HepG2 (cell line): ENCODE data around the gene NEU1. TPM values are rescaled to one million over a fixed set of nuclear protein-coding genes. Genes with fewer than 3 reads are reported as not detected.
A peak's percentile ranks its signal among the peaks of the same experiment; 100 is the strongest.

ENCODE experiments used
- ATF4 ChIP-seq, 2 experiments: fragments of 450-650 bp in 1 of 2; sonication (generic) in 1 of 2; formaldehyde crosslinking; IDR thresholded peaks; 2 replicates each; pipeline versions ENCODE4 v1.5.0 to v1.8.0; 2020 to 2022; ENCODE audit warnings: mild to moderate bottlenecking in 1 of 2, missing genetic modification reagents in 1 of 2
- ATF7 ChIP-seq, 2 experiments: fragments of 450-650 bp in 1 of 2; sonication (generic) in 1 of 2; formaldehyde crosslinking in 1 of 2; IDR thresholded peaks; 2 replicates each; pipeline versions ENCODE4 v1.4.0 to v1.6.1; 2016 to 2020; ENCODE audit warnings: antibody characterized with exemption in 1 of 2, mild to moderate bottlenecking in 1 of 2, missing genetic modification reagents in 1 of 2
- CBX5 ChIP-seq: sonication (generic); formaldehyde crosslinking; IDR thresholded peaks from 2 replicates; pipeline ENCODE4 v1.4.0; 2020; ENCODE audit warnings: missing genetic modification reagents, borderline replicate concordance
- CREB1 ChIP-seq, 2 experiments: fragments of 450-650 bp in 1 of 2; IDR thresholded peaks; 2 replicates each; pipeline ENCODE4 v1.6.1; 2016 to 2017; ENCODE audit warnings: control low read depth in 1 of 2, mild to moderate bottlenecking in 1 of 2, missing compliant biosample characterization in 1 of 2, missing genetic modification characterization in 1 of 2
- FOXP1 ChIP-seq, 2 experiments: fragments of 450-650 bp in 1 of 2; IDR thresholded peaks; 2 replicates each; pipeline ENCODE4 v1.6.1; 2017 to 2018; ENCODE audit warnings: antibody characterized with exemption in 1 of 2
- GABPB1 ChIP-seq: IDR thresholded peaks from 2 replicates; pipeline ENCODE4 v1.6.1; 2016; ENCODE audit warnings: mild to moderate bottlenecking, missing genetic modification reagents, moderate library complexity, missing compliant biosample characterization
- LRRFIP1 ChIP-seq: sonication (generic); formaldehyde crosslinking; conservative IDR thresholded peaks from 2 replicates; pipeline ENCODE4 v1.4.0; 2020; ENCODE audit warnings: missing genetic modification reagents
- MED8 ChIP-seq: sonication (generic); formaldehyde crosslinking; IDR thresholded peaks from 2 replicates; pipeline ENCODE4 v1.8.1; 2023; ENCODE audit warnings: mild to moderate bottlenecking, missing genetic modification reagents; ENCODE audit not compliant: insufficient replicate concordance
- PBX2 ChIP-seq: IDR thresholded peaks from 2 replicates; pipeline ENCODE4 v1.6.1; 2016; ENCODE audit warnings: control low read depth
- POLR2A ChIP-seq, 2 experiments: IDR thresholded peaks; 2 replicates each; pipeline ENCODE4 v1.6.1; 2011; ENCODE audit warnings: low read depth in 2 of 2, low read length in 2 of 2, mild to moderate bottlenecking in 1 of 2, moderate library complexity in 1 of 2; ENCODE audit not compliant: insufficient read depth in 1 of 2
- RFX1 ChIP-seq: fragments of 450-650 bp; IDR thresholded peaks from 2 replicates; pipeline ENCODE4 v1.6.1; 2017
- THAP8 ChIP-seq: sonication (generic); formaldehyde crosslinking; IDR thresholded peaks from 2 replicates; pipeline ENCODE4 v1.5.1; 2020; ENCODE audit warnings: missing genetic modification reagents, mild to moderate bottlenecking, borderline replicate concordance
- XBP1 ChIP-seq: sonication (generic); formaldehyde crosslinking; IDR thresholded peaks from 2 replicates; pipeline ENCODE4 v1.5.0; 2020; ENCODE audit warnings: missing genetic modification reagents
- ZFY ChIP-seq: sonication (generic); formaldehyde crosslinking; IDR thresholded peaks from 2 replicates; pipeline ENCODE4 v1.4.0; 2020; ENCODE audit warnings: missing genetic modification reagents
- ZNF230 ChIP-seq: sonication (generic); formaldehyde crosslinking; IDR thresholded peaks from 2 replicates; pipeline ENCODE4 v1.4.0; 2020; ENCODE audit warnings: mild to moderate bottlenecking, missing genetic modification reagents
- ZNF275 ChIP-seq: sonication (generic); formaldehyde crosslinking; IDR thresholded peaks from 2 replicates; pipeline ENCODE4 v1.8.0; 2022; ENCODE audit warnings: missing genetic modification reagents, mild to moderate bottlenecking, inconsistent platforms, borderline replicate concordance
- ZNF296 ChIP-seq: sonication (generic); formaldehyde crosslinking; conservative IDR thresholded peaks from 2 replicates; pipeline ENCODE4 v1.5.0; 2020; ENCODE audit warnings: mild to moderate bottlenecking, missing genetic modification reagents
- ZNF564 ChIP-seq: sonication (generic); formaldehyde crosslinking; IDR thresholded peaks from 2 replicates; pipeline ENCODE4 v1.8.1; 2023; ENCODE audit warnings: mild to moderate bottlenecking, missing genetic modification reagents
- ZNF580 ChIP-seq: IDR thresholded peaks from 2 replicates; pipeline ENCODE4 v1.6.1; 2016; ENCODE audit warnings: low read depth, borderline replicate concordance
- ZNF766 ChIP-seq: sonication (generic); formaldehyde crosslinking; IDR thresholded peaks from 2 replicates; pipeline ENCODE4 v1.5.0; 2020; ENCODE audit warnings: missing genetic modification reagents, borderline replicate concordance
- polyA plus RNA-seq, 8 experiments: library from polyadenylated mRNA; depleted of rRNA in 3 of 8; stranded (reverse) in 7 of 8; unstranded in 1 of 8; fragments of >200 nt; fragmentation: Illumina TruSeq in 4 of 8; extraction: Trizol in 4 of 8; gene quantifications; 2 replicates each; pipeline versions ENCODE4 v1.2.1 to v1.2.3, GENCODE V29; 2011 to 2016; ENCODE audit warnings: low read depth in 4 of 8, missing spikeins in 1 of 8, mixed read lengths in 1 of 8; ENCODE audit not compliant: insufficient read depth in 1 of 8
- total RNA-seq, 5 experiments: library from RNA; depleted of rRNA; stranded (reverse); fragments of >200 nt; fragmentation: Illumina TruSeq; extraction: Trizol; gene quantifications; 2 replicates each; pipeline ENCODE4 v1.2.3, GENCODE V29; 2016; ENCODE audit warnings: low read depth in 1 of 5

NEU1 gene
- total and polyA plus RNA-seq, 2 of the 13 experiments (the other 11 are each of a cell fraction or from before 2014, with no cell fraction given): 215 to 297 TPM

GRCh38 chr6:31834367-31835250, 28.0 kb downstream of the NEU1 start (continued):
- TF ChIP-seq ZNF580 (peak; percentile 83), CREB1 (IDR thresholded peaks at IDR 0.05) (no peak; the same call in 1 of the 2 replicates), CREB1 (CRISPR knock-in tag; IDR thresholded peaks at IDR 0.05) (peak; percentile 21; the same call in 1 of the 2 replicates), ZFY (peak; percentile 90), XBP1 (CRISPR knock-in tag) (peak; percentile 81; the same call in 1 of the 2 replicates), ZNF296 (CRISPR knock-in tag) (peak; percentile 72; the same call in 1 of the 2 replicates), ATF7 (IDR thresholded peaks at IDR 0.05) (no peak), ATF7 (CRISPR knock-in tag; IDR thresholded peaks at IDR 0.05) (peak; percentile 37), MED8 (CRISPR knock-in tag) (peak; percentile 66), CBX5 (CRISPR knock-in tag) (peak; percentile 59; the same call in 1 of the 2 replicates), ZNF564 (peak; percentile 68; the same call in 1 of the 2 replicates), ATF4 (CRISPR knock-in tag; IDR thresholded peaks at IDR 0.05) (peak in 1 of 2 experiments; percentile 59; a peak in 1 of 4 replicates), FOXP1 (IDR thresholded peaks at IDR 0.05) (0 out of 2 replicates have a peak, but pooled peaks have one; percentile 28), FOXP1 (CRISPR knock-in tag; IDR thresholded peaks at IDR 0.05) (peak; percentile 22; the same call in 1 of the 2 replicates), RFX1 (no peak), ZNF230 (CRISPR knock-in tag) (peak; percentile 92), ZNF766 (CRISPR knock-in tag) (peak; percentile 84), PBX2 (CRISPR knock-in tag) (no peak), LRRFIP1 (CRISPR knock-in tag) (0 out of 2 replicates have a peak, but pooled peaks have one; percentile 39), THAP8 (CRISPR knock-in tag) (peak; percentile 68; the same call in 1 of the 2 replicates), ZNF275 (CRISPR knock-in tag) (peak; percentile 14; the same call in 1 of the 2 replicates), POLR2A (IDR thresholded peaks at IDR 0.05; ENCODE audit: insufficient read depth in 1 of 2, low read depth in 2 of 2, low read length in 2 of 2) (peak; percentile 97 to 99), GABPB1 (CRISPR knock-in tag) (peak; percentile 72)
